ENCODE measurements around the gene AIF1L.

GRCh38 chr9:131165523-131165922 lies 69.2 kb downstream of the AIF1L start:
- no peak for TF ChIP-seq CTCF (conservative IDR thresholded peaks at IDR 0.05; ENCODE audit: low read length)
- no peak for TF ChIP-seq EZH2phosphoT487 (IDR thresholded peaks at IDR 0.05; ENCODE audit: borderline replicate concordance, low read depth, low read length)

Data from OCI-LY7 (cell line).